Osteoblast (primary cell): ENCODE measurements around the gene ARHGAP44. TPM values are rescaled to one million over a fixed set of nuclear protein-coding genes. Genes with fewer than 3 reads are reported as not detected.

Experiments
- DNase-seq: peaks from one replicate; pipeline ENCODE4 v3.0.0; 2011; ENCODE audit warnings: low spot score, mixed read lengths; ENCODE audit not compliant: insufficient read length; ENCODE audit errors: missing footprints
- H2AFZ ChIP-seq: 2 replicates; pipeline ENCODE4 v1.6.0; 2011; ENCODE audit warnings: mild to moderate bottlenecking, low read length
- H3K27ac ChIP-seq: 2 replicates; pipeline ENCODE4 v1.5.1; 2011; ENCODE audit warnings: mild to moderate bottlenecking, low read depth, low read length, moderate library complexity
- H3K27me3 ChIP-seq: 2 replicates; pipeline ENCODE4 v1.6.0; 2012; ENCODE audit warnings: mild to moderate bottlenecking, control low read depth, inconsistent platforms, low read length, moderate library complexity; ENCODE audit not compliant: insufficient read depth
- H3K36me3 ChIP-seq: 2 replicates; pipeline ENCODE4 v1.5.1; 2011; ENCODE audit warnings: mild to moderate bottlenecking, low read length, control low read depth, moderate library complexity; ENCODE audit not compliant: insufficient read depth
- H3K4me1 ChIP-seq: 2 replicates; pipeline ENCODE4 v1.5.1; 2011; ENCODE audit warnings: mild to moderate bottlenecking, low read length, control low read depth, moderate library complexity; ENCODE audit not compliant: insufficient read depth
- H3K4me2 ChIP-seq: 2 replicates; pipeline ENCODE4 v1.6.0; 2011; ENCODE audit warnings: mild to moderate bottlenecking, low read length; ENCODE audit not compliant: insufficient read depth
- H3K4me3 ChIP-seq: fragments of 200-600 bp; sonication (generic); 3 replicates; pipeline ENCODE4 v1.5.1; 2012; ENCODE audit warnings: mild to moderate bottlenecking, low read length, inconsistent platforms; ENCODE audit not compliant: insufficient read depth
- H3K79me2 ChIP-seq: 2 replicates; pipeline ENCODE4 v1.6.0; 2012; ENCODE audit warnings: mild to moderate bottlenecking, low read length, control low read depth, inconsistent platforms; ENCODE audit not compliant: insufficient read depth
- H3K9me3 ChIP-seq: 2 replicates; pipeline ENCODE4 v1.5.1; 2011; ENCODE audit warnings: low read depth, low read length, control low read depth
- H4K20me1 ChIP-seq: 2 replicates; pipeline ENCODE4 v1.6.0; 2012; ENCODE audit warnings: mild to moderate bottlenecking, low read length, control low read depth; ENCODE audit not compliant: insufficient read depth
- CTCF ChIP-seq: IDR thresholded peaks from 2 replicates; pipeline ENCODE4 v1.5.1; 2011; ENCODE audit warnings: mild to moderate bottlenecking, low read depth, low read length, moderate library complexity; ENCODE audit errors: extremely low read depth
- total RNA-seq: library from RNA; depleted of rRNA; stranded (reverse); fragments of >200 nt; gene quantifications from 2 replicates; pipeline ENCODE4 v1.2.3, GENCODE V29; 2012

The ARHGAP44 gene
- total RNA-seq, 1 donor = 4.3 TPM

GRCh38 chr17:12990926-12991325 is 201.6 kb downstream of the ARHGAP44 start:
- no peak overlapping the region for H2AFZ ChIP-seq
- no peak overlapping the region for H3K27ac ChIP-seq
- no peaks in the 10 kb centered on the region for H4K20me1 ChIP-seq
- peaks cover 59% of the 10 kb centered on the region for H3K36me3 ChIP-seq
- no peaks in the 10 kb centered on the region for H3K27me3 ChIP-seq
- H3K4me1 ChIP-seq = peaks cover 8% of the 10 kb centered on the region
- H3K79me2 ChIP-seq = no peaks in the 10 kb centered on the region
- DNase-seq = no peak
- no peak overlapping the region for H3K4me2 ChIP-seq
- H3K4me3 ChIP-seq = no peak overlapping the region
- TF ChIP-seq CTCF = no peak
- no peaks in the 10 kb centered on the region for H3K9me3 ChIP-seq

GRCh38 chr17:12992676-12993075 is 203.4 kb downstream of the ARHGAP44 start:
- no peaks in the 10 kb centered on the region for H3K9me3 ChIP-seq
- DNase-seq = no peak
- H3K79me2 ChIP-seq = no peaks in the 10 kb centered on the region
- no peak overlapping the region for H3K4me3 ChIP-seq
- H3K36me3 ChIP-seq = peaks cover 76% of the 10 kb centered on the region
- no peaks in the 10 kb centered on the region for H3K27me3 ChIP-seq
- H2AFZ ChIP-seq = no peak overlapping the region
- TF ChIP-seq CTCF = no peak
- peaks cover 5% of the 10 kb centered on the region for H4K20me1 ChIP-seq
- H3K27ac ChIP-seq = no peak overlapping the region
- H3K4me1 ChIP-seq = peaks cover 6% of the 10 kb centered on the region
- no peak overlapping the region for H3K4me2 ChIP-seq

- no peak for DNase-seq
- Histone ChIP-seq H3K9me3 (no peaks in the 10 kb centered on the region), H4K20me1 (peaks cover 5% of the 10 kb centered on the region), H3K27ac (no peak overlapping the region), H3K36me3 (peaks cover 86% of the 10 kb centered on the region), H3K4me2 (no peak overlapping the region), H3K4me1 (peaks cover 6% of the 10 kb centered on the region), H3K4me3 (no peak overlapping the region), H3K79me2 (no peaks in the 10 kb centered on the region), H2AFZ (no peak overlapping the region), H3K27me3 (no peaks in the 10 kb centered on the region)
- TF ChIP-seq CTCF = no peak
These were observed 204.3 kb downstream of the ARHGAP44 start for GRCh38 chr17:12993631-12994030.

- DNase-seq = no peak
- Histone ChIP-seq H3K4me1 (no peaks in the 10 kb centered on the region), H3K36me3 (peaks cover 94% of the 10 kb centered on the region)
These were observed 205.2 kb downstream of the ARHGAP44 start for GRCh38 chr17:12994341-12995074.

More at GRCh38 chr17:12994341-12995074, 205.2 kb downstream of the ARHGAP44 start:
- H3K27ac ChIP-seq = no peak overlapping the region
- H3K4me2 ChIP-seq = no peak overlapping the region
- no peak overlapping the region for H3K4me3 ChIP-seq
- no peaks in the 10 kb centered on the region for H3K9me3 ChIP-seq
- no peaks in the 10 kb centered on the region for H3K27me3 ChIP-seq
- H4K20me1 ChIP-seq = peaks cover 5% of the 10 kb centered on the region
- no peaks in the 10 kb centered on the region for H3K79me2 ChIP-seq
- no peak overlapping the region for H2AFZ ChIP-seq
- no peak for TF ChIP-seq CTCF
